Stimulated activated CD4-positive, alpha-beta T cell treated with anti-CD3 and anti-CD28 coated beads, Interleukin-1b, Interleukin-23, amount 100 ng/mL, for 24 hours (primary cell): ENCODE data around the gene NAA11.
"Not testable (repeated sequence)": the region's sequence is repeated elsewhere in the genome, so short reads cannot be mapped to it uniquely, and the experiment has no call there.

Experiments used
- DNase-seq, 4 experiments: peaks; one replicate each; pipeline ENCODE4 v3.0.0-alpha.2; 2020; ENCODE audit warnings: low read depth in 4 of 4, low spot score in 1 of 4

NAA11 gene

DNA sequence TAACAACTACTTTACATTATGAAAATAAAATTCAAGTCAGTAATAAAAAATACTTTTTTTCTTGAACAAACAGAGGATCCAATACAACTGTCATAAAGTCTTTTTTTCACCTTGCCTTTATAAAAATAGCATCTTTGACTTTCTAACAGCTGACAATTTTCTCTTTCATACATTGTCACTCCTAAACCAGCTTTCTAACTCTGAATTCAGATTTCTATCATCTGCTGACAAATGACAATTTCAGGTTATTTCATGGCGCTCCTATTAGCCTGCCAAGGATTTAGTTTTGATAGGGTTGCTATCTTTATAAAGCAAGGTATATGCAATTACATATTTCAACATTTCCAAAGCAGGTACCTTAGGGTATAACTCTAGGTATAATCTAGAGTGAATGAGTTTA lies 14.6 kb downstream of the NAA11 start:
- DNase-seq = no peak

DNA sequence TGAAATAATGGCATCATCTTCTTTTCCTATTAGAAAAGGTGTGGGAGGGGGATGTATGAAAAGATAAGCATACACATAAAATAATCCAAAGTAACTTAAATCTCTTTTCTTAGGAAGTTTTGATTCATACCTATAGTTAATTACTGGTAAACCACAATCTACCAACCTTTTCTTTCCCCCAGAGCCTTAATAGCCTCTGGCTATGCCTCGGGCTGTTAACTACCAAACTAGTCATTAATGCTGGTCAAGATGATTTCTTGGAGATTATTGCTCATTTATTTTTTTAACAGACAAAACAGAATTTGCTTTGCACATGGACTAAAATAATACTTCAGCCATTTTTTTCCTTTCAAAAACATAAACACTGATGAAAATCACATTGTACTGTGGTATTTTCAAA lies 16.9 kb downstream of the NAA11 start:
- no peak for DNase-seq

DNA sequence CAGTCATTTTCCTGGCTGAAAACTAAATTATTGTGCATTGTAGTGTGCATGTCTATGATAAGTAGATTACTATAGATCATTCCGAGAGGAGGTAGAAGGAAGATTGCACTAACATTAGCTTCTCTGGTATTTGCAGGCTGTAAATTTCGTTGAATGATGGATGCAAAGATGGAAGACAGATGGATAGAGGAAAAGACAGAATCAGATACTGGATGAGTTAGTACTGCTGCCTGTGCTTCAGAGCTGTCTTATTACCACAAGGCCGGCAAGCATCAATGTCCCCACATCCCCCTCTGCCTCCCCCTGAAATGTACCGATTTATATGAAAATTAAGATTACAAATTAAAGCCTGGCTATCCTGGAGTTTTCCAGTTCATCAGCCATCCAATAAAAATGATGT lies 17.7 kb downstream of the NAA11 start:
- DNase-seq = no peak

DNA sequence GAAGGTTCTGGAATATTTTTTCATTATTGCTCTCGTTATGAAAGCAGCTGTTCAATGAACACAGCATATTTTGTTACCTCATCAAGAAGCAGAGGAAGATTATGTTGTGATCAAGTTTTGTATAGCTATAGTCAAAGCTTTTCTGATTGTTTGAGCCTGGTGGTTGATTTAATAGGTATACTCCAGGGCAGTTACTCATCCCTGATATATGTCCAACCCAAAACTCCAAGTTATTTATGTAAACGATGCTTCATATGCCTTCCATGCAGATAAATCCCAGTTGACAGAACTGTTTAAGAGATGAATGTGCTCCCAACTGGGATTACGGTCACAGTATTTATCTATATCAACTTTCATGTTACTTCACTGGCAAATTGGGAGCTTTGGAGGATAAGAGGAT lies 19.1 kb downstream of the NAA11 start:
- DNase-seq = no peak

DNA sequence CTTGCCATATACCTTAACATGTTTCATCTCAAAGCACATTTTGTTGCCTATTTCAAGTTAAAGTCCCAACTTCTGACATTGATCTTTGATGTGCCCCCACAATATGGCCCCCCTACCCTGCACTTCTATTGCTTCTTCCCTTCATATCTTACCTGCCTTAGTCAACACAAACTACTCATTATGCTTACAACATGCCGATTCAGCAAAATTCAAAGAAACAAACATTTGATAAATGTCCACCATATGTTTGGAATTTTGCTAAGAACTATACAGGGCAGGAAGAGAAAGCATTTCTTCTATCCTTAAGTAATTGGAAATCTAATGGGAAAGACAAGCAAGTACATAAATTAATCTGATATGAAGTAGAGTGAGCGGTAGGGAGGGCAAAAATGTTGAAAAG lies 25.6 kb downstream of the NAA11 start:
- no peak for DNase-seq

DNA sequence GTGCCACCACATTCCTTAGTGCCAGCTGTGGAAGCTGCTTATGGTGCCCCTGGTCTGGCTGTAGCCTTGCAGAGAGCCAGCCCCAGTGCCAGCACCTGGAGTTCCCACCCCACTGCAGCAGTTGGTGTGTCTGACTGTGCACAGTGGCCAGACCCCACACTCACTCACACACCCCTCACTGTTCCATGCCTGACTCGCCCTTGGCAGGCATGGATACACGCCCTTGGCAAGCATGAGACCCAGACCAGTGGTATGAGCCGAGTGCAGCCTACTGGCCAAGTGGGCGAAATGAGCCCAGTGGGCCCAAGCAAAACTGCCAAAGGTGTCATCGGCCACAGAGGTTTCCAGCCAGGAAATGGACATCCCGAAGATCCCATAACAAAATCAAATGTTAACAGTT lies 27.4 kb downstream of the NAA11 start:
- DNase-seq = no peak

DNA sequence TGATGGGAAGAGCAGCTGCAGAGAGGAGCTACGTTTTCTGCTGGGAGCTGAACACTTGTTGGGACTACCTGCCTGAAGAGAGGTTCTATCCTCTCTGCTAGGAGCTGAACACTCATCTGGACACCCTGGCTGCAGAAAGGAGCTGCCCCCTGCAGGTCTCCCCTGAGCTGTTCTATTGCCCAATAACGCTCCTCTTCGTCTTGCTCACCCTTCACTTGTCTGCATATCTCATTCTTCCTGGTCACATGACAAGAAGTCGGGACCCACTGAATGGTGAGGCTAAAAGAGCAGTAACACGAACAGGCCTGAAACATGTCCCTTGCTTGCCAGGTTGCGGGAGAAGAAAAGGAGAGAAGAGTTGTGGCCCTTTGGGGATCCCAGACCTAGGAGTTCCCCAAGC lies 27.8 kb downstream of the NAA11 start:
- no peak for DNase-seq

DNA sequence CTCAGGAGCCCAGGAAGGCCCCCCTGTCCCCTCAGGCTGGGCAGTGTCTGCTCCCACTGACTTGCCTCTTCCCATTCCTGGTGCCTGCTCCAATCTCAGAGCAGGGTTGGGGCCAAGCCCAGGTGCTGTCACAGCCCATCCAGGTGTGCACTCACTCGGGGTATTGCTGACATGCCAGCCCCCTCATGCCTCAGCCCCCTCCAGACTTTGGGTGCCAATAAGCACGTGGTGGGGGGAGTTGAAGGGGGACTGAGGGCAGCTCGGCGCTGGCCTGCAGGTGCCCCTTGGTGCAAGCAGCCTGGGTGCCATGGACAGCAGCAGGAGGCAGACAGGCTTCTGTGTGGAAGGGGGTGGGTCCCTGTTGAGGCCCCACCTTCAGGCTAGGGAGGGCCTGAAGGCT lies 28.4 kb downstream of the NAA11 start:
- DNase-seq = no peak

DNA sequence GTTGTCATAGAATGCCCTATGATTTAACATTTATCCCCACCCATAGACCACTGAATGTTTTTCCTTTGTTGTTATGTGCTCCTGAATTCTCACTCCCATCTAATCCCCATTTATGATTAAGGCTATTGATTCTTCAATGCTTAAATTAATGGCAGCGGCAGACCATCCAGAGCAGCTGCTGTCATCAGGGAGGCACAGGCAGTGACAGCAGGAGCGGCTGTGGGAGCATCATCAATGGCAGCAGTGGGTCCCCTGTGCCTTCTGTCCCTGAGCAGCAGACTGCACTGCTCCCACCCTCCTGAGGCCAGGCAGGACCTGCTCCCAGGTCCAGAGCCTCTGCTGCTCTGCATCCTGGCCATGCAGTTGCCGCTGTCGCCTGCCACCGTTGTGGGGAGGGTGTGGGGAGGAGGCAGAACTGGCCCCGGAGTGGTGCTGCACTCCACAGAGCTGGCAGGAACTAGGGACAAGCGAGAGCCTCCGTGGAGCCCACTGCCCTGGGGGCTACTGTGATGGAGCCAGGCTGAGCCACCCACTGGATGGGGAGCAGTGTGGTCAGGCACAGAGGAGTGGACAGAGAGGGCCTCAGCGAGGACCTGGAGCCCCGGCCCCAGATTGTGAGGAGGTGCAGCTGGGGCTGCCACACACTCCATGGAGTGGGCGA lies 29.0 kb downstream of the NAA11 start:
- DNase-seq = no peak

DNA sequence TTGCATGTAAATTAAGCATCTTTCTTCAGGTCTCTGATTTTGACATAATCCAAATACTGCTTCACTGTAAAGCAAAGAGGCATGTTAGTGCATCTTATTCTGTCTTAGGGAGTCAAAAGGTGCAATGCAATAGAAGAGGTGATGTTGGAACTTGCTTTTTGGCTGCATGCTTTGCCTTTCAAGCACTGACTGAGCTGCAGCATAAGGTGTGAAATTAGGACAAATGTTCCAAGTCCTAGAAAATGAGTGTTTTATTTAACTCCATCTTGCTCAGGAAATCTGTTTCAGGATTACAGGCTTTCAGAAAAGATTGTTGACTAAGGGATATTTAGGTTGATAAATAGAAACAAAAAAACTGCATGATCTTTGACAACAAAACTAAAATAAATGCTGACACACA lies 30.8 kb downstream of the NAA11 start:
- DNase-seq = no peak

DNA sequence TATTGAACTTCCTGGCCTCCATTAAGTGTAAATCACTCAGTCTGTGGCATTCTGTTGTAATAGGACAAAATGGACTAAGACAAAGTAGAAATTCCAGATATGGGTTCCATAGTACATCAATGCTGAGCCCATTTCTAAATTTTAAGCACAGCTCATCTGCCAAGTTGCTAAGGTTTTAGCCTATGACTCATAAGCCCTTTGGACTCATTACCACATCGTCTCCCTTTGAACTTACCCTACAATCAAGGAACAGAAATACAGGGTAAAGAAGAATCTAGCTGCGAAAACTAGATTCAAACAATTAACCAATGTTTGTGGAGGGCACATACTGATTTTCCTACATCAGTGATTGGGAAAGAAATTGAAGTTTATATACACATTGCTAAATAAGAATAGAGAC lies 31.8 kb downstream of the NAA11 start:
- no peak for DNase-seq

DNA sequence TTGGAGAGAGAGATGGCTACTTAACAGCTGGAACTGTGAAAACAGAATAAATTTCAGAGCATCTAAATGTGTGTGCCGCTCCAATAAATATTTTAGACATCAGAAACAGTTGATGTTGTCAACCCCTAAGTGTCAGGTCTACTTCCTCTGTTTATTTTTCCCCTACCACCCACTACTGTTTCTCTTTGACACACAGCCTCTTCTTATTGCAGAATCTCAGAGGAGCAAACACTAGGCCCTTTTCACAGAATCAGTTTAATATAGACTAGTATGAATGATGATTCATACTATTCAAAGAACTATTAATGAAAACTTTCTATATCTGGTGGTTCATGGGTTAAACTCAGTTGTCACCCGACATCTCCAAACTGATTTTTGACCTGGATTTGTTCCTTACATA lies 33.9 kb downstream of the NAA11 start:
- no peak for DNase-seq

DNA sequence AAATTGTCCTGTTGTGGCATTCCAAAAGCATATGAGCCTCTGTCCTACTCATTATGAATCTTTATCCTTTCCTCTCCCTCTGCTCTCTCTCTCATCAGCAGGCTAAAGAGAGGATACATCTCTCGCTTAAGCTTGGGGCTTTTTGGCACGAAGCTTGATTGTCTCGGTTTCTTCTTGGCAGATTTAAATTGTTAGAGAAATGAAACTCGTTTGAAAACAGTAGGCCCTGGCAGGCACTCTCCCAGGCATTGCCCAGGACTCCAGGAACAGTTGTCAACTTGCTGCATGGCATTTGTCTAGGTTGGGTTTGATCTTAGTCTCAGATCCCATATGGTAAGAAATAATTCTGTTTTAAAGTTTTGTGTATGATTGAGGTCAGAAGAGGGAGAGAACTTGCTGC lies 35.5 kb downstream of the NAA11 start:
- no peak for DNase-seq

DNA sequence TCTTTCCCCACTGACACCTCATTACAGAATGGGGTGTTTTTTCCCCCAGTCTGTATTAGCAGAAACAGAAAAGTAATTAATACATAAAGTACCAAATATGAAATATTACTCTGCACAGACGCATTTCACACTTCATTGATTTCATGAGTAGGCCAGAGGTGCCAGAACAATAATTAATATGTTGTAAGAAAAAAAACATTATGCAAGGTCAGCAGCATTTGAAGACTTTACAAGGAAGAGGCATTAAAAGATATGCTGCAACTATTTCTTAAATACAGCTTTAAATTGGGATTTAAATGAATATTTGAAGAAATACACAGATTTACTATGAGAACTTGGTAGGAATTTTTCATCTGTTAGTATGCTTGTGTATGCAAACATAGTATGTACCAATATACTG lies 37.7 kb downstream of the NAA11 start:
- DNase-seq = no peak

DNA sequence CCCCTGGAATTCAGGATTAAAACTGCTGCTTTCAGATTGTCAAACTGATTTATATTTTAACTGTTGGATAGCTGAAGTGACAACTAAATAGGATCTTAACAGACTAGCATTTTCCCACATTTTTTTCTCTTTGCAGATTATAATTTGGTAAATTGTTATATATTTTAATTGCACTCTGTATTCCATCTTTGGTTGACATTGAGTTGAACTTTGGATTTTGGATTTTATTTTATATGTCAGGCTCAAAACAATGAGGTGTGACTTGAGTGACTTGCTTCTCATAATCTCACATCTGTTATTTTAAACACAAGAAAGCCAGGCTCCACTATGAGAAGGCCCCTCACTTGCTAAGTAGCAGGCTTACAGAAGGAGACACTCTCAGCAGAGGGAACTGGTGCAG lies 38.1 kb downstream of the NAA11 start:
- DNase-seq = no peak

DNA sequence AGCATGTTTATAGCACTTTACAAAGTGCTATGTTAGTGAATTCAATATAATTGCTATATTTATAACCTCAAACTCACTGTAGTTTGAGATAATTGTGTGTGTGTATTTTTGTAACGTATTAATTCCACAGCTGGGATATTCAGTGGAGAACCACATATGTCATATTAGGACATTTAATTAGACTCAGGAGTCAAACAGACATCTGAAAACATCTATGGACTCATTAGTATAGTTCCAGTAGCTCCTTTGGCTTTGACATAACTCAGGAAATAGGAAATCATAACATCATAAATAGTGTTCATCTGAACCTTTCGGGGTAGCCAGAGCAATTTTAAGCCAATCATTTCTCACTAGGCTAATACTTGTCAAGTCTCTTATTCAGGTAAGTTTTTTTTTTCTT lies 38.8 kb downstream of the NAA11 start:
- DNase-seq = no peak

DNA sequence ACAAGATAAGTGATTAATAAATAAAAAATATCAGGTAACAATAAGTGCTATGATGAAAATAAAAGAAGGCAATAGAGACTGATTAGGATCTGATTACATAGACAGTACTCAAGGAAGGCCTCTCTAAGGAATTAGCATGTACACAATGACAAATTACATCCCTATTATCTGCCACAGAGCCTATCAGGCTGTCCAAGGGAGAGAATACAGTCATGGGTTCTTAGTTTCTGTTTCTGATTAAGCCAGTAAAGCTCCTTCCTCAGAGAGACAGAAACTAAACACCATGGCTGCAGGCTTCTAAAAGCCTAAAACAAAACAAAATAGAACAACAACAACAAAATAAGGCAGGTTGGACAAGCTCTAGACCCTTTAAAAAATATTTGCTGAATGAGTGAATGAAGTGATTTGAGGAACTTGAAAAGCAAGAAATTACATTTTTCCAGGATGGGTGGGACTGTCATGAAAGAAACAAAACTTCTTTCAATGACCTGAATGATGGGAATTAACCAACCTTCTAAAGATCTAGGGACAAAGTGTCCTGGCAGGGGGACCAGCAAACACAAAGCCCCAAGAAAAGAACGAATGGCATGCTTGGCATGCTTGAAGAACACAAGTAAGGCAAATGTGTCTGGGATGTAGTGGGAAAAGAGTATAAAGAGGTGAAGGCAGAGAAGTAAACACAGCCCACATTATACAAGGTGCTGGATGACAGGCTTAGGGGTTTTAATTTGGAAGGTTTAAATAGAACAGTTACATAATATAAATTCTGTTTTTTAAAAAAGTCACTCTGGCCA lies 44.1 kb downstream of the NAA11 start:
- DNase-seq = no peak

DNA sequence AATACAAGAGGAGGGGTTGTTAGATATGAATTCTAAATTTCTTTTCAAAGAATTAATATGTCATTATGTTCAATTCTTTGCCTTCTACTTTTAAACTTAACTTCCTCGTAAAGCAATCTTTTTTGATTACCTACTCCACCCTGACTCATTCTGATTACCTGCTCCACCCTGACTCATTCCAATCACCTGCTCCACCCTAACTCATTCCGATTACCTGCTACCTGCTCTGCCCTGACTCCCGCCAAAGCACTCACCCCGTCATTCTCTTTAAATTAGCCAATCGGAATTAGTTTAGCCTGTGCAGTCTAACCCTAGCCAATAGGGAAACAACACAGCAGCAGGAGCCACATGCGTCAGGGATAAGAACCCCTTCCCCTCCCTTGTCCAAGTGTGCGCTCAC lies 48.4 kb downstream of the NAA11 start:
- not testable (repeated sequence) for DNase-seq

DNA sequence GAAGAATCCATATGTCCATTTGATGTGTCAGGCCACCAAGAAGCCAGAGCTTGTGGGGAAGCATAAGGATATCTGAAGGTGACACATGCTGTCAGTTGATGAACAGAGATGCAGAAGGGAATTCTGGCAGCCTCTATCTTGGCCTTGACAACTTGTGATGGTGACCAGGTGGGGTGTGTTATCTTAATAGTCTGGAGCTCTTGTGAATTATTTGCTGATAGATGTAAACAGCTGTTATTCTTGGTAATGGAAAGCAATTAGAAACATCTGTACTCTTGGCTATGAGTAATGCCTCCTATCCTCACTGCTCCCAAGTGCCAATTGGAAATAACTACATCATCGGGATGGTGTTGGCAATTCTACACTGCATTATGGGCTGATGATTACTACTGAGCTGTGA lies 51.9 kb downstream of the NAA11 start:
- no peak for DNase-seq

DNA sequence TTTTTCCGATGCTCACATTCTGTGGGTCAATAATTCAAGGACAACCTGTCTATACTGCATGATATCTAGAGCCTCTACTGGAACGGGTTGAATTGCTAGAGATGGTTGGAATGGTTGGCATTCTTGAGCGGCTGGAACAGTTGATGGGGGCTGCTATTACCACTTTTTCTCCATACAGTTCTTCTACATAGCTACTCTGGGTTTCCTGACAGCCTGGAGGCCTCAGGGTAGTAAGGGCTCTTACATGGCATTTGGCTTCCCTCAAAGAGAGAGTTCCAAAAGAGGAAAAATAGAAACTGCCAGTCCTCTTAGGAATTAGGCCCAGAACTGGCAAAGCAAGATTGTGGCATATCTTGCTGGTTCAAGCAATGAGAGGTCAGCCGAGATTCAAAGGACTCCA lies 53.1 kb downstream of the NAA11 start:
- DNase-seq = no peak

DNA sequence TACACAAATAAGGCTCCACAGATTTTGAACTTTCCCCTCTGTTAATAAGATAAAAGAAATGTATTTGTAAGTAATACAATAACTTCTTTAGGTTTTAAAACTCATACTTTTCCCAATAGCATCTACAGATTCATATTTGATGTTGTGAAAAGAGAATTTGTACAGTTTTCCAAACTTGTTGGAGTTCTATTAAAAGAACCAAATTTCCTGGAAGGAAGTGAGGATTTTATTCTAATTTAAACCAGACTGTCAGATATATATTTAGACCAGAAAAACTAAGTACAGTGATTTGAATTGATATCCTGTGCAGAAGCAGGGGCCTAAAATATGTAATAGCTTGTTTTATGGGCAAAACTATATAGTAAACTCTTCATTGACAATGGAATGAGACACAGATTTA lies 53.7 kb downstream of the NAA11 start:
- no peak for DNase-seq

DNA sequence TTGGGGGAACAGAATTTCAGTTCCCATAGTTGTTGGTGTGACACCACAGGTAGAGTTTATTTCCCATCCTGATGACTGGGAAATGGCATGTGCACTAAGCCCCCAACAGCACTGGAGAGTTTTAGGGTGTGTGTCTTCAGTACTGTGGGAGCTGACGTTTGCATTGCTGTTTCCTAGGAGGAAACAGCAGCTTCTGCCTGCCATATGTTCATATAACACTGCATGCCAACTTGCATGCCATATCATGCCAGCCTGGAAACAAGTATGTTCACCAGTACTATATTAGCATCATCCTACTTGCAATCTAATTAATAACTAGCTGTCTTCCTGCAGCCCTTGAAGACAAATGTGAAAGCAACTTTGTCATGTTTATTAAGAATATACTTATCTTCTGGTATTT lies 58.2 kb downstream of the NAA11 start:
- DNase-seq = no peak
